ENCODE measurements around the gene FGD1.

The FGD1 gene

DNA sequence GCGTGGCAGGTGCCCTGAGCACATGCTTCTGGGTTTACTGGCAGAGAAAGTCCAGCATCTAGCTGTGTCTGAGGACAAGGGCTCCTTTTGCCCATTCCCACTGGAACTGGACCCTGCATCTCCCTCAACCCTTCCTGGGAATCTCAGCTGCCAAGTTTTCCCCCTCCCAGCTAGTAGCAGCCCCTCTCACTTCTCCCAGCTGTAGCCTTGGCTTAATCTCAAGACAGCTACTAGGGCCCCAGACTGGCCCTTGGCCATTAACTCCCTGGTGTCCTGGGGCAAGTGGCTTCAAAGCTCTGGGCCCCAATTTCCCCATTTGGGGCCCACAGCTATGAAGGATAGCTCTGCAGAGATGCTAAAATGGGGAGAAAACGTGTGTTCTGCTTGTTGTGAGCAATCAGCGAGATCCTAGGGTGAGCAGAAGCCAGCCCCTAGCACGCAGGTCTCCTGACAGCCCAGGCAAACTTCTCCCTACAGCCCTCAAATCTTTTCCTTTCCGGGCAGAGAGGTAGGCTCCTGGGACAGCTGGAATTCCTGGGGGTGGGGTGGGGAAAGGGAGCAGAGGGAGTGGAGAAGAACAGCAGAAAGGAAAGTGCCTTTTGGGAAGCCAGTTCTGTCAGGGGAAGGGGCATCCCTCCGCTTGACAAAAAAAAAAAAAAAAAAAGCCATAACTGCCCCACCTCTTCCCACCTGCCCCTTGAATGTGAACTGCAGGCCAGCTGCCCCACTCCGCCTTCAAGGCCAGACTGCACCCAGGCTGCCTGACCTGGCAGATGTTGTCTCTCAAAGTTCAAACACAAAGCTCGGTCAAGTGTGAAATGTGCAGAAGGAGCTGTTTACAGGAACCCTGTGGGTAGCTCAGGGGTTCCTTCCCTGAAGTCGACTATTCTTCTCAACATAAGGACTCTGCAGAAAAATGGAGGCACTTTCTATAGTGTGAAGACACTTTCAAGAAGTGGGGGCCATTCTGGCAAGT, 16.6 kb downstream of the FGD1 start:
- DNase-seq, result no peak

DNA sequence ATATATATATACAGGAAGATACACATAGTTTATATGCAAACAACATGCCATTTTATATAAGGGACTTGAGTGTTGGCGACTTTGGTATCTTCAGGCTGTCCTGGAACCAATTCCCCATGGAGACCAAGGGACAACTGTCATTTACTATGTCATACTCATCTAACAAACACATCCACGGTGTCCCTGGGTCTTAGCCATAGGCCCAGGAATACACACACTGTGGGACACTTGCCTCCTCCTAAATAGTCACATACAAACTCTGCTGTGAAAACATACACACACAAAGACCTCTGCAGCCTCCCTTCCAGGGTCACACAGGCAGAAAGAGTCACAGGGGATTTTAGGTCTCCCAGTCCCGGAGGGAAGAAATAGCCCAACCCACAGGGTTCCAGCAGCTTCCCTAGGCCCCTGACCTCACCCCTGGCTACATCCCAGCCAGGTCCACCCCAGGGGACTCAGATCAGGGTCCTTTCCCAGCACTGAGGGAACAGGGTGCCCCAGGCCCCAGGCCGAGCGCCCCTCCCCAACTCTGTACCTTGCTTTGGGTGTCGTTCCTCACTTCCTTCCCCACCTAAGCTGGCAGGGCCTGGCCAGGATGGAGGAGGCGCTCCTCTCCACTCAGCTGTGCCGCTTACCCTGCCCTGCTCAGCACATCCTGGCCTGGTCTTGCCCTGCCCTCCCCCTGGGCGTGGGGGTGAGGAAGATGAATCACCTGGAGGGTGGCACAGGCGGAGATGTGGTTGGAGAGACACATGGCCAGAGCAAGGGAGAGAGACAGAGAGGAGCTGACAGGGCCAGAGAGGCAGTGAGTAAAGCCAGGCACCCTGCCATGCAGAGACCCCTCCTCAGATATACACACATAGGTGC, 21.8 kb downstream of the FGD1 start:
- intact Hi-C loops (cut with DNase I), result no loop called here
- DNase-seq, result peak in 9 of 42 donors; percentile 3 to 55 (median 17)

More for the DNA sequence above, 16.6 kb downstream of the FGD1 start:
- intact Hi-C loops (cut with DNase I), result no loop called here

GRCh38 chrX:54470054-54470760, 25.8 kb downstream of the FGD1 start:
- intact Hi-C loops (cut with DNase I), result no loop called here

GRCh38 chrX:54452920-54453319, 43.1 kb downstream of the FGD1 start:
- intact Hi-C loops (cut with DNase I), result no loop called here
- DNase-seq, result peak in 1 of 42 donors; percentile 27

More at GRCh38 chrX:54470054-54470760, 25.8 kb downstream of the FGD1 start:
- DNase-seq, result no peak

DNA sequence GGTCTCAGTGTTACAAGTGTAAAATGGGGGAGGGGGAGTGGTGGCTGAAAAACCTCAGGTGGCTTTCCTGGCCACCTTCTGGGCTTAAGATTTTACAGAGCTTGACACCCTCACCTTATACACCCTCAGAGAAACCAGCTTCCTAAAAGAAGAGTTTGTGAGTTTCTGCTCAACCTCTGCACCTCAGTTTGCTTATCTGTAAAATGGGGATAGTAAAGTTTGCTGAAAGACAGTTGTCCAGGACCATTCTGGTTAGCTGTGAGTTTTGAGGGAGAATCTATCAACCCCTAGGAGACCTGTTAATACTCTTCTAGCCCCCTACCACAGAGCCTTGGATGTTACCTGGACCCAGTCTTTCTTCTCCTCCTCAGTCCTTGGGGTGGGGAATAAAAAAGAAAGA, 46.1 kb downstream of the FGD1 start:
- intact Hi-C loops (cut with DNase I), result no loop called here
- no peak for DNase-seq

DNA sequence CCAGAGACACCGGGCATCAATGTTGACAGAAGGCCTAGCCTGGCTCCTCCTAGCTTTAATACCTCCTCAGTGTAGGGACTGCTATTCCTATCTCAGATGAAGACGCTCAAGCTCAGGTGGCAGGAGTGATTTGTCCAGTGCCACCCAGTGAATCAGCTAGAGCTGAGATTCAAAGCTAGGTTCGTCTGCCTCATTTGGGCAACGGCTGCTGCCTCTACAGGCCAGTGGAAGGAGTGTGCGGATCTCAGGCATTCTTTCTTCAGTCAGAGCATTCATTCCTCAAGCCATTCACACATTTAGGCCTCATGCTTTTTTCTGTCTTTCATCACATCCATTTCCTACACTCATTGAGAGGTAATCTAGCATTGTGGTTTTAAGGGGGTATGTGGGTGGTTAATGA, 48.6 kb downstream of the FGD1 start:
- no peak for DNase-seq

DNA sequence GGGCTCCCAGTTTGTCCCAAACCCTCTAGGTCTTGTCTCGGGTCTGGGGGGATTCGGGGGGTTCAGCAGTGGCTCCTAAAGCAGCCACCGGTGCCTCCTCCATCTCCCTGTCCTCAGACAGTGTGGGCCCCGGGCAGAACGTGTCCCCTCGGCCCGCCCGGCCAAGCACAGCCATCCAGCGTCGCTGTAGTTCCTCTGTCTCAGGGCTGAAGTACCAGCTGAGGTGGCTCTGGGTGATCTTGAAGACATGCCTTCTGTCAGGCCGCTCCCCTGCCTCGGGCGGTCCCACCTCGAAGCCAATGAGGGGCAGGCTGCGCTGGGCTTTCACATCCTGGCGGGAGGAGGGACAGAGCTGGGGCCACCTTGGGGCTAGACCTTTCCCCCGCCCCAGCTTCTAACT, 50.0 kb downstream of the FGD1 start:
- intact Hi-C loops (cut with DNase I), result no loop called here
- DNase-seq, result no peak

More for the DNA sequence above, 48.6 kb downstream of the FGD1 start:
- intact Hi-C loops (cut with DNase I), result no loop called here

GRCh38 chrX:54444752-54445151, 51.3 kb downstream of the FGD1 start:
- intact Hi-C loops (cut with DNase I), result no loop called here

DNA sequence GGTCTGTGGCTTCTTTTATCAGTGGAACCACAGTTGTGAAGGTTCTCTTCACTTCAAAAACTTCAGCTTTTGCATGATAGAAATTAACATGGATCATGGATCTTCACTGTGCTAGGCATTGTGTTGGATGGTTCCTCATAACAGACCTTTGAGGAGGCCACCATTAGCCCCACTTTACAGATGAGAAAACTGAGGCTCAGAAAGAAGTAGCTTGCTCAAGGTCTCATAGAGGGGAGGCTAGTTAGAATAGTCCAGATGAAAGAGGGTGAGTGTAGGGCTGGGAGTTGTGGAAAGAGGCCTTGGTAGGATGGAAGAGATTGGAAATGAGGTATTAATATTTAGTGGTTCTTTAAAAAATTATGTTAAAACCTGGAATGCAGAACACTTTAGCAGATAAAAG, 53.2 kb downstream of the FGD1 start:
- DNase-seq, result no peak
- intact Hi-C loops (cut with DNase I), result no loop called here

More at GRCh38 chrX:54444752-54445151, 51.3 kb downstream of the FGD1 start:
- DNase-seq, result no peak

- peak; percentile 78 to 94 (median 86) for DNase-seq
- intact Hi-C loops (cut with DNase I), result no loop called here
Measured at GRCh38 chrX:54439960-54440871, 55.8 kb downstream of the FGD1 start, which contains the start of gene TSR2. TSR2 (plus strand) TSS chrX:54440404; CDS start chrX:54440422, 18 bp downstream.

GRCh38 chrX:54435121-54435520, 60.9 kb downstream of the FGD1 start:
- intact Hi-C loops (cut with DNase I), result no loop called here
- no peak for DNase-seq

DNA sequence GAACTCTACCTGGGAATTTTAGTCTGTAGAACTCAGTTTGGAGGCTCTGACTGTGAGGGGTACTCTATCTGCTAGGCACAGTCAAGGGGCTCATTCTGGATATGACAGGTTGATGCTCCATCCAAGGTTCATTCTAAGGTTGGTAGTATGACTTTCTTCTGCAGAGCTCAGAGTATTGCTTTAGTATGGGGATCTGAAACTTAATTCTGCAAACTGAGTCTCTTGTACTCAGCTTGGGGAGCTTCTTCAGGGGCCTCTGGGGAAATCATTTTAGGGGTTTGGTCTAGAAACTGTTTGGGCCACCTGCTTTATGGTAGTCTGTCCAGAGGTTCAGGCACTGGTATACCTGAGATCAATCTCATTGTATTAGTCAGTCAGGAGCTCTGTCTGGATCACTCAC, 65.5 kb downstream of the FGD1 start:
- intact Hi-C loops (cut with DNase I), result no loop called here
- DNase-seq, result no peak

DNA sequence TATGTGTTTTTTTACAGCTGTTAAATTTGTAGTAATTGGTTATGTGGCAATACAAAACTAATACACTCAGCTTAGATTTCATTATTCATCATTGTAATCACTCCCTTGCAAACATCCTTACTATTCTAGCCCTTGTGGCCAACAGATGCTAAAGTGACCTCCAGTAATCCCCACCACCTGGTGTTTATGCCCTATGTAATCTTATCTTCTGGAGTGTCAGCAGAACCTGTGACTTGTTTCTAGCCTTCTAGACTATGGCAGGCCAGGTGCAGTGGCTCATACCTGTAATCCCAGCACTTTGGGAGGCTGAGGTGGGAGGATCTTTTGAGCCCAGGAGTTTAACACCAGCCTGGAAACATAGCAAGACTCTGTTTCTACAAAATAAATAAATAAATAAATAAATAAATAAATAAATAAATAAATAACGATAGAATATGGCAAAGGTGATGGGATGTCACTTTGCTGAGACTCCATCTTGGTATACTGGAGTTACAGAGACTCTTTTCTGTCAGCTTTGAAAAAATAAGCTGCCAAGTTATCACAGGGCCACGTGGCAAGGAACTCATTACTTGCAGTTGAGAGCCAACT, 68.1 kb downstream of the FGD1 start:
- intact Hi-C loops (cut with DNase I), result no loop called here

GRCh38 chrX:54423161-54423888, 72.7 kb downstream of the FGD1 start:
- intact Hi-C loops (cut with DNase I), result no loop called here
- DNase-seq, result no peak

More for the DNA sequence above, 68.1 kb downstream of the FGD1 start:
- DNase-seq, result no peak

- intact Hi-C loops (cut with DNase I), result no loop called here
- DNase-seq, result no peak
Measured at GRCh38 chrX:54422168-54422567, 73.9 kb downstream of the FGD1 start.

- DNase-seq, result no peak
- intact Hi-C loops (cut with DNase I), result no loop called here
Measured at GRCh38 chrX:54419559-54420302, 76.3 kb downstream of the FGD1 start.
